HEK293 (cell line): ENCODE measurements around the gene RHOJ.

Source experiments
- MEIS1 ChIP-seq: sonication (generic); formaldehyde crosslinking; IDR thresholded peaks from 2 replicates; pipeline ENCODE4 v1.8.1; 2022; ENCODE audit warnings: missing genetic modification reagents, mild to moderate bottlenecking, borderline replicate concordance
- ZNF571 ChIP-seq: fragments of 450-650 bp; formaldehyde crosslinking; IDR thresholded peaks from 2 replicates; pipeline ENCODE4 v1.5.0; 2017; ENCODE audit warnings: missing biosample characterization, missing genetic modification characterization
- TF ChIP-seq, protein P1 (sequence below): fragments of 450-650 bp; formaldehyde crosslinking; IDR thresholded peaks from 2 replicates; pipeline ENCODE4 v1.5.1; 2016; ENCODE audit warnings: missing biosample characterization, missing genetic modification characterization
- TF ChIP-seq, protein P2 (sequence below): fragments of 450-650 bp; formaldehyde crosslinking; IDR thresholded peaks from 2 replicates; pipeline ENCODE4 v1.5.1; 2016; ENCODE audit warnings: missing biosample characterization, missing genetic modification characterization
- TF ChIP-seq, protein P3 (sequence below): fragments of 450-650 bp; formaldehyde crosslinking; IDR thresholded peaks from 2 replicates; pipeline ENCODE4 v1.5.1; 2017; ENCODE audit warnings: missing biosample characterization, missing genetic modification characterization
- TF ChIP-seq, protein P4 (sequence below): fragments of 450-650 bp; formaldehyde crosslinking; IDR thresholded peaks from 2 replicates; pipeline ENCODE4 v1.5.1; 2016; ENCODE audit warnings: missing biosample characterization, missing genetic modification characterization
- TF ChIP-seq, protein P5 (sequence below): fragments of 450-650 bp; formaldehyde crosslinking; IDR thresholded peaks from 2 replicates; pipeline ENCODE4 v1.5.1; 2016; ENCODE audit warnings: missing biosample characterization, missing genetic modification characterization

DNA sequence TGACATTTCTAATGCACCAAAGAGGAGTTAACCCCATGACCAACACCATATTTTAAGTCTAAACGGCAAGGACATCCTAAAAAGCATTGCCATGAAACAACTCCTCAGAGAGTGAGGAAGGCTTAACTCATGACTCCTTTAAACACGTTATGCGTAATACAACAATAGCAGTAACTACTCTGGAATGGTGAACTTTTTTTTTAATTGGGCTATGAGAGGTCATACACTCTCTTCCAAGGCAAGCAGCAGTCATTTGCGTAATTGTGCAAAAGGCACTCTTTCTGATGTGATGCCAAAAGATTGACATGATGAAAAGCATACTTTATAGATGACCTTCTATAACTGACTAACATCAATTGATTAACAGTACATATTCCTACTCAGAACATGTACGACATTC lies 39.4 kb downstream of the RHOJ start:
- TF ChIP-seq, protein P1, sequence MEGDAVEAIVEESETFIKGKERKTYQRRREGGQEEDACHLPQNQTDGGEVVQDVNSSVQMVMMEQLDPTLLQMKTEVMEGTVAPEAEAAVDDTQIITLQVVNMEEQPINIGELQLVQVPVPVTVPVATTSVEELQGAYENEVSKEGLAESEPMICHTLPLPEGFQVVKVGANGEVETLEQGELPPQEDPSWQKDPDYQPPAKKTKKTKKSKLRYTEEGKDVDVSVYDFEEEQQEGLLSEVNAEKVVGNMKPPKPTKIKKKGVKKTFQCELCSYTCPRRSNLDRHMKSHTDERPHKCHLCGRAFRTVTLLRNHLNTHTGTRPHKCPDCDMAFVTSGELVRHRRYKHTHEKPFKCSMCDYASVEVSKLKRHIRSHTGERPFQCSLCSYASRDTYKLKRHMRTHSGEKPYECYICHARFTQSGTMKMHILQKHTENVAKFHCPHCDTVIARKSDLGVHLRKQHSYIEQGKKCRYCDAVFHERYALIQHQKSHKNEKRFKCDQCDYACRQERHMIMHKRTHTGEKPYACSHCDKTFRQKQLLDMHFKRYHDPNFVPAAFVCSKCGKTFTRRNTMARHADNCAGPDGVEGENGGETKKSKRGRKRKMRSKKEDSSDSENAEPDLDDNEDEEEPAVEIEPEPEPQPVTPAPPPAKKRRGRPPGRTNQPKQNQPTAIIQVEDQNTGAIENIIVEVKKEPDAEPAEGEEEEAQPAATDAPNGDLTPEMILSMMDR (tag by site-specific recombination) = no peak
- TF ChIP-seq, protein P2, sequence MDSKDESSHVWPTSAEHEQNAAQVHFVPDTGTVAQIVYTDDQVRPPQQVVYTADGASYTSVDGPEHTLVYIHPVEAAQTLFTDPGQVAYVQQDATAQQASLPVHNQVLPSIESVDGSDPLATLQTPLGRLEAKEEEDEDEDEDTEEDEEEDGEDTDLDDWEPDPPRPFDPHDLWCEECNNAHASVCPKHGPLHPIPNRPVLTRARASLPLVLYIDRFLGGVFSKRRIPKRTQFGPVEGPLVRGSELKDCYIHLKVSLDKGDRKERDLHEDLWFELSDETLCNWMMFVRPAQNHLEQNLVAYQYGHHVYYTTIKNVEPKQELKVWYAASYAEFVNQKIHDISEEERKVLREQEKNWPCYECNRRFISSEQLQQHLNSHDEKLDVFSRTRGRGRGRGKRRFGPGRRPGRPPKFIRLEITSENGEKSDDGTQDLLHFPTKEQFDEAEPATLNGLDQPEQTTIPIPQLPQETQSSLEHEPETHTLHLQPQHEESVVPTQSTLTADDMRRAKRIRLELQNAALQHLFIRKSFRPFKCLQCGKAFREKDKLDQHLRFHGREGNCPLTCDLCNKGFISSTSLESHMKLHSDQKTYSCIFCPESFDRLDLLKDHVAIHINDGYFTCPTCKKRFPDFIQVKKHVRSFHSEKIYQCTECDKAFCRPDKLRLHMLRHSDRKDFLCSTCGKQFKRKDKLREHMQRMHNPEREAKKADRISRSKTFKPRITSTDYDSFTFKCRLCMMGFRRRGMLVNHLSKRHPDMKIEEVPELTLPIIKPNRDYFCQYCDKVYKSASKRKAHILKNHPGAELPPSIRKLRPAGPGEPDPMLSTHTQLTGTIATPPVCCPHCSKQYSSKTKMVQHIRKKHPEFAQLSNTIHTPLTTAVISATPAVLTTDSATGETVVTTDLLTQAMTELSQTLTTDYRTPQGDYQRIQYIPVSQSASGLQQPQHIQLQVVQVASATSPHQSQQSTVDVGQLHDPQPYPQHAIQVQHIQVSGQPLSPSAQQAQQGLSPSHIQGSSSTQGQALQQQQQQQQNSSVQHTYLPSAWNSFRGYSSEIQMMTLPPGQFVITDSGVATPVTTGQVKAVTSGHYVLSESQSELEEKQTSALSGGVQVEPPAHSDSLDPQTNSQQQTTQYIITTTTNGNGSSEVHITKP (tag by site-specific recombination) = no peak
- TF ChIP-seq, protein P3, sequence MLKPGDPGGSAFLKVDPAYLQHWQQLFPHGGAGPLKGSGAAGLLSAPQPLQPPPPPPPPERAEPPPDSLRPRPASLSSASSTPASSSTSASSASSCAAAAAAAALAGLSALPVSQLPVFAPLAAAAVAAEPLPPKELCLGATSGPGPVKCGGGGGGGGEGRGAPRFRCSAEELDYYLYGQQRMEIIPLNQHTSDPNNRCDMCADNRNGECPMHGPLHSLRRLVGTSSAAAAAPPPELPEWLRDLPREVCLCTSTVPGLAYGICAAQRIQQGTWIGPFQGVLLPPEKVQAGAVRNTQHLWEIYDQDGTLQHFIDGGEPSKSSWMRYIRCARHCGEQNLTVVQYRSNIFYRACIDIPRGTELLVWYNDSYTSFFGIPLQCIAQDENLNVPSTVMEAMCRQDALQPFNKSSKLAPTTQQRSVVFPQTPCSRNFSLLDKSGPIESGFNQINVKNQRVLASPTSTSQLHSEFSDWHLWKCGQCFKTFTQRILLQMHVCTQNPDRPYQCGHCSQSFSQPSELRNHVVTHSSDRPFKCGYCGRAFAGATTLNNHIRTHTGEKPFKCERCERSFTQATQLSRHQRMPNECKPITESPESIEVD (tag by site-specific recombination) = no peak
- TF ChIP-seq, protein P4, sequence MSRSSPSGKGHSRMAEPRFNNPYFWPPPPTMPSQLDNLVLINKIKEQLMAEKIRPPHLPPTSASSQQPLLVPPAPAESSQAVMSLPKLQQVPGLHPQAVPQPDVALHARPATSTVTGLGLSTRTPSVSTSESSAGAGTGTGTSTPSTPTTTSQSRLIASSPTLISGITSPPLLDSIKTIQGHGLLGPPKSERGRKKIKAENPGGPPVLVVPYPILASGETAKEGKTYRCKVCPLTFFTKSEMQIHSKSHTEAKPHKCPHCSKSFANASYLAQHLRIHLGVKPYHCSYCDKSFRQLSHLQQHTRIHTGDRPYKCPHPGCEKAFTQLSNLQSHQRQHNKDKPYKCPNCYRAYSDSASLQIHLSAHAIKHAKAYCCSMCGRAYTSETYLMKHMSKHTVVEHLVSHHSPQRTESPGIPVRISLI (tag by site-specific recombination) = no peak
- no peak for TF ChIP-seq MEIS1
- no peak for TF ChIP-seq ZNF571
- TF ChIP-seq, protein P5, sequence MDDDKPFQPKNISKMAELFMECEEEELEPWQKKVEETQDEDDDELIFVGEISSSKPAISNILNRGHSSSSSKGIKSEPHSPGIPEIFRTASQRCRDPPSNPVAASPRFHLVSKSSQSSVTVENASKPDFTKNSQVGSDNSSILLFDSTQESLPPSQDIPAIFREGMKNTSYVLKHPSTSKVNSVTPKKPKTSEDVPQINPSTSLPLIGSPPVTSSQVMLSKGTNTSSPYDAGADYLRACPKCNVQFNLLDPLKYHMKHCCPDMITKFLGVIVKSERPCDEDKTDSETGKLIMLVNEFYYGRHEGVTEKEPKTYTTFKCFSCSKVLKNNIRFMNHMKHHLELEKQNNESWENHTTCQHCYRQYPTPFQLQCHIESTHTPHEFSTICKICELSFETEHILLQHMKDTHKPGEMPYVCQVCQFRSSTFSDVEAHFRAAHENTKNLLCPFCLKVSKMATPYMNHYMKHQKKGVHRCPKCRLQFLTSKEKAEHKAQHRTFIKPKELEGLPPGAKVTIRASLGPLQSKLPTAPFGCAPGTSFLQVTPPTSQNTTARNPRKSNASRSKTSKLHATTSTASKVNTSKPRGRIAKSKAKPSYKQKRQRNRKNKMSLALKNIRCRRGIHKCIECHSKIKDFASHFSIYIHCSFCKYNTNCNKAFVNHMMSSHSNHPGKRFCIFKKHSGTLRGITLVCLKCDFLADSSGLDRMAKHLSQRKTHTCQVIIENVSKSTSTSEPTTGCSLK = no peak
